ENCODE measurements around the gene MKRN2.

GRCh38 chr3:12508291-12508700 lies 48.6 kb upstream of the MKRN2 start:
- TF ChIP-seq POLR2A (IDR thresholded peaks at IDR 0.05): no peak
- TF ChIP-seq, protein P1, sequence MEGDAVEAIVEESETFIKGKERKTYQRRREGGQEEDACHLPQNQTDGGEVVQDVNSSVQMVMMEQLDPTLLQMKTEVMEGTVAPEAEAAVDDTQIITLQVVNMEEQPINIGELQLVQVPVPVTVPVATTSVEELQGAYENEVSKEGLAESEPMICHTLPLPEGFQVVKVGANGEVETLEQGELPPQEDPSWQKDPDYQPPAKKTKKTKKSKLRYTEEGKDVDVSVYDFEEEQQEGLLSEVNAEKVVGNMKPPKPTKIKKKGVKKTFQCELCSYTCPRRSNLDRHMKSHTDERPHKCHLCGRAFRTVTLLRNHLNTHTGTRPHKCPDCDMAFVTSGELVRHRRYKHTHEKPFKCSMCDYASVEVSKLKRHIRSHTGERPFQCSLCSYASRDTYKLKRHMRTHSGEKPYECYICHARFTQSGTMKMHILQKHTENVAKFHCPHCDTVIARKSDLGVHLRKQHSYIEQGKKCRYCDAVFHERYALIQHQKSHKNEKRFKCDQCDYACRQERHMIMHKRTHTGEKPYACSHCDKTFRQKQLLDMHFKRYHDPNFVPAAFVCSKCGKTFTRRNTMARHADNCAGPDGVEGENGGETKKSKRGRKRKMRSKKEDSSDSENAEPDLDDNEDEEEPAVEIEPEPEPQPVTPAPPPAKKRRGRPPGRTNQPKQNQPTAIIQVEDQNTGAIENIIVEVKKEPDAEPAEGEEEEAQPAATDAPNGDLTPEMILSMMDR (IDR thresholded peaks at IDR 0.05): no peak

Data from thyroid gland (tissue), 4 donors.